ENCODE data around the gene ZNF205. TPM values are rescaled to one million over a fixed set of nuclear protein-coding genes. Genes with fewer than 3 reads are reported as not detected.

The ZNF205 gene
- total and polyA plus RNA-seq, 2 of the 13 experiments (the other 11 are each of a cell fraction or from before 2014, with no cell fraction given): 5.8 to 10.2 TPM

DNA sequence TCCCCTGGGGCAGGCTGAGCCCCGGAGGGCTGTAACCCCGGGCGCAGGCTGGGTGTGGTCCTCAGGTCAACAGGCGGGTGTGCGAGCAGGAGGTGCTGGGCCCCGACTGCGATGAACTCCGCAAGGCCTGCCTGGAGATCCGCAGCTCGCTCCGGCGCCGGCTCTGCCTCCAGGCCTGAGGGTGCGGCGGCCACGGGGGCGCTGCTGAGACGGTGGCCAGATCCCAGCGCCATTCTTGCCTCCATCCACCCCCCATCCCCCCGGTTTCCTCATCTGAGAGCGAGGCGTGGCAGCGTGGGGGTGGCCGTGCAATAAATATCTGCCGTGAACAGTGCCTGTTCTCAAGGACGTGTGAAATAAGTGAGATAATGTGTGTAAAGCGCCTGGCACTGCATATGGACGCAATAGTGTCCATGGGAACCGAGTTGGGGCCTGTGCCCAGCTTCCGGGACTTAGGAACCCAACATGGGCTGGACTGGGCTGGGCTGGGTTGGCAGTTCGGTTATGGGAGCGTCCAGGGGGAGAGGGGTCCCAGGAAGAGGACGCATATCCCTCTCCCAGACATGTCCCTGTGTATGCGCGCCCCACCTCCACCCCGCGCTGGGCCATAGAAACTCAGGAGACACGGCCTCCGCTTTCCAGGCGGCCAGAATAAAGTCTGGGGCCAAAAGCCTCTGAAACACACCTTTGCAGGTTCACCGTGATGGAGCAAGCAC, 37.4 kb downstream of the ZNF205 start:
- FAIRE-seq: no peak
- TF ChIP-seq TMF1 (CRISPR knock-in tag; IDR thresholded peaks at IDR 0.05; ENCODE audit: low read depth): peak; percentile 24; the same call in 1 of the 2 replicates
- TF ChIP-seq, protein P1, sequence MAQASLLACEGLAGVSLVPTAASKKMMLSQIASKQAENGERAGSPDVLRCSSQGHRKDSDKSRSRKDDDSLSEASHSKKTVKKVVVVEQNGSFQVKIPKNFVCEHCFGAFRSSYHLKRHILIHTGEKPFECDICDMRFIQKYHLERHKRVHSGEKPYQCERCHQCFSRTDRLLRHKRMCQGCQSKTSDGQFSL (CRISPR knock-in tag; IDR thresholded peaks at IDR 0.05): peak; percentile 85
- TF ChIP-seq ZFP90 (CRISPR knock-in tag; IDR thresholded peaks at IDR 0.05; ENCODE audit: borderline replicate concordance): 0 out of 2 replicates have a peak, but pooled peaks have one; percentile 64
- peak; percentile 56 for TF ChIP-seq GABPB1 (CRISPR knock-in tag; IDR thresholded peaks at IDR 0.05)
- TF ChIP-seq PHF5A (CRISPR knock-in tag; IDR thresholded peaks at IDR 0.05; ENCODE audit: low read depth, unreplicated experiment): no peak
- peak; percentile 87 for TF ChIP-seq ZFY (CRISPR knock-in tag; IDR thresholded peaks at IDR 0.05)
- TF ChIP-seq ZNF124 (CRISPR knock-in tag; IDR thresholded peaks at IDR 0.05): 0 out of 2 replicates have a peak, but pooled peaks have one; percentile 30
- TF ChIP-seq, protein P2, sequence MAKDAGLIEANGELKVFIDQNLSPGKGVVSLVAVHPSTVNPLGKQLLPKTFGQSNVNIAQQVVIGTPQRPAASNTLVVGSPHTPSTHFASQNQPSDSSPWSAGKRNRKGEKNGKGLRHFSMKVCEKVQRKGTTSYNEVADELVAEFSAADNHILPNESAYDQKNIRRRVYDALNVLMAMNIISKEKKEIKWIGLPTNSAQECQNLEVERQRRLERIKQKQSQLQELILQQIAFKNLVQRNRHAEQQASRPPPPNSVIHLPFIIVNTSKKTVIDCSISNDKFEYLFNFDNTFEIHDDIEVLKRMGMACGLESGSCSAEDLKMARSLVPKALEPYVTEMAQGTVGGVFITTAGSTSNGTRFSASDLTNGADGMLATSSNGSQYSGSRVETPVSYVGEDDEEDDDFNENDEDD (CRISPR knock-in tag; IDR thresholded peaks at IDR 0.05; ENCODE audit: borderline replicate concordance): peak; percentile 40; the same call in 1 of the 2 replicates
- TF ChIP-seq, protein P3, sequence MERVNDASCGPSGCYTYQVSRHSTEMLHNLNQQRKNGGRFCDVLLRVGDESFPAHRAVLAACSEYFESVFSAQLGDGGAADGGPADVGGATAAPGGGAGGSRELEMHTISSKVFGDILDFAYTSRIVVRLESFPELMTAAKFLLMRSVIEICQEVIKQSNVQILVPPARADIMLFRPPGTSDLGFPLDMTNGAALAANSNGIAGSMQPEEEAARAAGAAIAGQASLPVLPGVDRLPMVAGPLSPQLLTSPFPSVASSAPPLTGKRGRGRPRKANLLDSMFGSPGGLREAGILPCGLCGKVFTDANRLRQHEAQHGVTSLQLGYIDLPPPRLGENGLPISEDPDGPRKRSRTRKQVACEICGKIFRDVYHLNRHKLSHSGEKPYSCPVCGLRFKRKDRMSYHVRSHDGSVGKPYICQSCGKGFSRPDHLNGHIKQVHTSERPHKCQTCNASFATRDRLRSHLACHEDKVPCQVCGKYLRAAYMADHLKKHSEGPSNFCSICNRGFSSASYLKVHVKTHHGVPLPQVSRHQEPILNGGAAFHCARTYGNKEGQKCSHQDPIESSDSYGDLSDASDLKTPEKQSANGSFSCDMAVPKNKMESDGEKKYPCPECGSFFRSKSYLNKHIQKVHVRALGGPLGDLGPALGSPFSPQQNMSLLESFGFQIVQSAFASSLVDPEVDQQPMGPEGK (CRISPR knock-in tag; IDR thresholded peaks at IDR 0.05): peak; percentile 57
- no peak for TF ChIP-seq SYNCRIP (IDR thresholded peaks at IDR 0.05; ENCODE audit: insufficient read depth, low read depth, low read length)
- TF ChIP-seq, protein P4, sequence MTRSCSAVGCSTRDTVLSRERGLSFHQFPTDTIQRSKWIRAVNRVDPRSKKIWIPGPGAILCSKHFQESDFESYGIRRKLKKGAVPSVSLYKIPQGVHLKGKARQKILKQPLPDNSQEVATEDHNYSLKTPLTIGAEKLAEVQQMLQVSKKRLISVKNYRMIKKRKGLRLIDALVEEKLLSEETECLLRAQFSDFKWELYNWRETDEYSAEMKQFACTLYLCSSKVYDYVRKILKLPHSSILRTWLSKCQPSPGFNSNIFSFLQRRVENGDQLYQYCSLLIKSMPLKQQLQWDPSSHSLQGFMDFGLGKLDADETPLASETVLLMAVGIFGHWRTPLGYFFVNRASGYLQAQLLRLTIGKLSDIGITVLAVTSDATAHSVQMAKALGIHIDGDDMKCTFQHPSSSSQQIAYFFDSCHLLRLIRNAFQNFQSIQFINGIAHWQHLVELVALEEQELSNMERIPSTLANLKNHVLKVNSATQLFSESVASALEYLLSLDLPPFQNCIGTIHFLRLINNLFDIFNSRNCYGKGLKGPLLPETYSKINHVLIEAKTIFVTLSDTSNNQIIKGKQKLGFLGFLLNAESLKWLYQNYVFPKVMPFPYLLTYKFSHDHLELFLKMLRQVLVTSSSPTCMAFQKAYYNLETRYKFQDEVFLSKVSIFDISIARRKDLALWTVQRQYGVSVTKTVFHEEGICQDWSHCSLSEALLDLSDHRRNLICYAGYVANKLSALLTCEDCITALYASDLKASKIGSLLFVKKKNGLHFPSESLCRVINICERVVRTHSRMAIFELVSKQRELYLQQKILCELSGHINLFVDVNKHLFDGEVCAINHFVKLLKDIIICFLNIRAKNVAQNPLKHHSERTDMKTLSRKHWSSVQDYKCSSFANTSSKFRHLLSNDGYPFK (CRISPR knock-in tag; IDR thresholded peaks at IDR 0.05; ENCODE audit: borderline replicate concordance): no peak
- 0 out of 2 replicates have a peak, but pooled peaks have one; percentile 20 for TF ChIP-seq ZNF772 (CRISPR knock-in tag; IDR thresholded peaks at IDR 0.05)
- TF ChIP-seq, protein P5, sequence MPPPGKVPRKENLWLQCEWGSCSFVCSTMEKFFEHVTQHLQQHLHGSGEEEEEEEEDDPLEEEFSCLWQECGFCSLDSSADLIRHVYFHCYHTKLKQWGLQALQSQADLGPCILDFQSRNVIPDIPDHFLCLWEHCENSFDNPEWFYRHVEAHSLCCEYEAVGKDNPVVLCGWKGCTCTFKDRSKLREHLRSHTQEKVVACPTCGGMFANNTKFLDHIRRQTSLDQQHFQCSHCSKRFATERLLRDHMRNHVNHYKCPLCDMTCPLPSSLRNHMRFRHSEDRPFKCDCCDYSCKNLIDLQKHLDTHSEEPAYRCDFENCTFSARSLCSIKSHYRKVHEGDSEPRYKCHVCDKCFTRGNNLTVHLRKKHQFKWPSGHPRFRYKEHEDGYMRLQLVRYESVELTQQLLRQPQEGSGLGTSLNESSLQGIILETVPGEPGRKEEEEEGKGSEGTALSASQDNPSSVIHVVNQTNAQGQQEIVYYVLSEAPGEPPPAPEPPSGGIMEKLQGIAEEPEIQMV (CRISPR knock-in tag; IDR thresholded peaks at IDR 0.05; ENCODE audit: low read depth): peak; percentile 69; the same call in 1 of the 2 replicates
- TF ChIP-seq HES4 (CRISPR knock-in tag; IDR thresholded peaks at IDR 0.05; ENCODE audit: borderline replicate concordance): 0 out of 2 replicates have a peak, but pooled peaks have one; percentile 55

More for the DNA sequence above, 37.4 kb downstream of the ZNF205 start:
- Histone ChIP-seq H3K27me3 (ENCODE audit: control insufficient read depth in 1 of 2, insufficient read depth in 2 of 2, low read length in 2 of 2) (peaks cover 0 to 26% of the 10 kb centered on the region in 2 experiments; a peak in 3 of 5 replicates), H3K4me2 (ENCODE audit: low read depth, low read length) (peak overlapping the region; percentile 97), H3K27ac (ENCODE audit: extremely low read length, insufficient read depth, low read length) (peak overlapping the region; percentile 21), H3K4me1 (ENCODE audit: insufficient read depth, low read length) (peaks cover 50% of the 10 kb centered on the region), H3K9me3 (ENCODE audit: low read length) (no peaks in the 10 kb centered on the region), H3K36me3 (replicated peaks in 1 of 2; ENCODE audit: control insufficient read depth in 1 of 2, insufficient read depth in 2 of 2, low read length in 2 of 2) (no peaks in the 10 kb centered on the region), H4K20me1 (ENCODE audit: insufficient read depth, low read length) (no peaks in the 10 kb centered on the region), H2AFZ (ENCODE audit: low read length) (no peak overlapping the region), H3K9ac (ENCODE audit: insufficient read depth, low read depth, low read length) (peak overlapping the region; percentile 65), H3K79me2 (ENCODE audit: insufficient read depth, low read length) (no peaks in the 10 kb centered on the region), H3K4me3 (replicated peaks in 1 of 3; ENCODE audit: insufficient read depth in 1 of 3, low read depth in 2 of 3, low read length in 3 of 3) (peak overlapping the region; percentile 57 to 78 (median 66))
- intact Hi-C loops (cut with micrococcal nuclease; ENCODE audit: unreplicated experiment): loop anchor here (2.0 to 5.0 kb wide), 2 partner anchors 15 to 38 kb away; partner anchors contain the start of genes OR1F1 and ZNF213
- DNase-seq (ENCODE audit: low spot score) (no peak), ATAC-seq (peak; percentile 62)
- 0% methylated on average over 7 of the region's 41 CpGs for WGBS (ENCODE audit: low lambda C conversion rate)
- ChIA-PET POLR2A (interaction anchor here (0.8 to 4.7 kb wide), 24 partner anchors 9 to 567 kb away, joined by 3 to 81 read pairs (median 5); partner anchors contain the start of genes IL32, OR1F1, TNFRSF12A and TRAP1), CTCF (ENCODE audit: low intra/inter-chr PET ratio, low total read pairs) (interaction anchor here (1.1 kb wide), 1 partner anchor 17 kb away, joined by 3 read pairs; no protein-coding TSS in a partner anchor)
- no TSS peak for BruUV-seq (replicated peaks)
- in situ Hi-C loops (cut with HindIII; ENCODE audit: extremely low pct_ligation_motif_present, low pct_unique_long_range_greater_than_20kb): no loop called here

Data from HepG2 (cell line).